ENCODE results near the gene POLR3A.

DNA sequence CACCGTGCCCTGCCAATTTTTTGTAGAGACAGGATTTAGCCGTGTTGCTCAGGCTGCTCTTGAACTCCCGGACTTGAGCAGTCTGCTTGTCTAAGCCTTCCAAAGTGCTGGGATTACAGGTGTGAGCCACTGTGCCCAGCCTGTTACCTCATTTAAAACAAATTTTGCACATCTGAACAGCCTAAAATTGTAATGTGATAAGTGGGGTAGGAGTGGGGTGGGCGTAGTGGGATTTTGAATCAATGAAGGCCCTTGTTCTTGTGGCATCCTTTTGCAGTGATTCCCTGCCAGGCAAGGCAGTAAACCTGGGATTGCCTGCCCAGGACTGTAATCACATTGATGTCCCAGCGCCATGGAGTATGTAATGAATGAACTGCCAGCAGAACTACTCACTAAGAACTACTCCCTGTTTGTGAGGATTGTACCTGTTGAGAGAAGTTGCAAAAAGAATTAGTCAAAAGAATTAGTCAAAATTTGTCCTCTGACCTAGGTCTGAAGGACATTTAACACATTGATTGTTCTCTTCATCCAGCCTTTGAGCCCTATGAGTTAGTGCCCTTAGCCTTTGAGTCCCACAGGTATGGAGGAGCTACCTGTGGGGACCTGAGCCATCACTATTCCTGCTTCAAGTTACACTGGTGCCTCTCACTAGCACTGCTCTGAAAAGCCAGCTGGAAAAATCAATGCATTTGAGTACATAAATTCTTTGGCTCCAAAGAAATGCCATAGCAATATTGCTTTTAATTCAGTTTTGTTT lies 9.7 kb upstream of the POLR3A start:
- TF ChIP-seq CTCF (IDR thresholded peaks at IDR 0.05) (no peak), POLR2A (IDR thresholded peaks at IDR 0.05) (no peak)

All from right lobe of liver (tissue), 4 donors.